ENCODE measurements around the gene EXT2.

EXT2 gene

DNA sequence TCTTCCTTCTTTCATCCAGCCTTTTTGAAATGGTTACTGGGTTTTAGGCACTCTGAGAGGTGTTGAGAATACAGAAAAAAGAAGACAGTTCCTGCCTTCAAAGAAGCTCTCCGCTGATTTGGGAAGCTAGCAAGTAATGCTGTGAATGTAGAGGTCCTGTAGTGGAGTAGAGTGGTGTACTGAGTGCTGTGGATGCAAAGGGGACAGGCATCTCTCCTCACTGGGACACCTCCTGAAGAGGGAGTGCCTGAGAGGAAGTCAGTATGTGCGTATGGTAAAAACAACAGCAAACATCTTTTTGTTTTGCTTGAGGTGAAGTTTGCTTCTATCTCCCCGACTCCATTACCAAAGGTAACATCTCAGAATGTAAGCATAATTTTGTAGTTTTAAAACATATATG is 77.5 kb downstream of the EXT2 start:
- no peak for FAIRE-seq

DNA sequence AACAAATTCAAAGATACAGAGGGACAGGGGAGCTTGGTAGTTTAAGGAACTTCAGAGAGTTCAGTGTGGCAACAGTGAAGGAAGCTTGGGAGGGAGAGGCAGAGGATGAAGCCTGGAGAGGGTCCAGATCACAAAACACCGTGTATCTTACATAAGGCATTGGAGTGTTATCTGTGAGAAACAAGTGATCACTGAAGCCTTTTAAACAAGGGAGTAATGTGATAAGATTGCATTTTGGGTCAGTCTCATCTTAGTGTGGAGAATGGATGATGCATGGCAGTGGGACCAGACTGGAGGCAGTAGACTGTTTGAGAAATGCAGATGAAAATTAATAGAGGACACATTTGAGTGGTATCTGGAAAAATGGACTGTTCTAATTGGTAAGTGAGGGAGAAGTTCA is 79.4 kb downstream of the EXT2 start:
- FAIRE-seq, result no peak

DNA sequence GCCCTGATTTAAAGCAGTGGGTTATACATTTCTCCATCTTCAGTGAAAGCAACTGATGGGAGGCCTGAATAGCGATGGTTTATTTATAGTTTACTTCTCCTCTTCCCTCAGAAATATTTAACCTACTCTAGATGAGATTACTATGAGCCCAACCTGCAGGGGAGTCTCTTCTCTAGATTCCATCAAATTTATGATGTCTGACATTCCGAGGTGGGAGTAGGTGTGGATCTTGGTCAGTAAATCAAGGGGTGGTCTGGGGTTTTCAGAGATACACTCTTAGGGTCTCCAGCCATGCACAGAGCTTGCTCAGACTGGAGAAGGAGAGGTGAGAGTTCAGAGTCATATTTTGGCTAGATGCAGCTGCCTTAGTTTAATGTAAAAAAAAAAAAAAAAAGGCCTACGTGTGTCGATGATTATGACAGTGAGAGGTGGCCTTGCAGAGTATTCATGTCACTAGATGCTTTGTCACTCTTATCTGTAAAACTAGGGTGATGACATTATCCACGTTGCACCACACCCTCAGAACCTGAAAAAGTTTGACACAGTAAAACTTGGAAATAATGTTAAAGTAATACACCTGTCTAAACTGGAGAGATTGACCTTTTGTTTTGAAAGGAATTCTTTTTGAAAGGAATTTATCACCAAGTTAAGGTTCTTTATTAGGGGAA is 81.2 kb downstream of the EXT2 start:
- no peak for FAIRE-seq

DNA sequence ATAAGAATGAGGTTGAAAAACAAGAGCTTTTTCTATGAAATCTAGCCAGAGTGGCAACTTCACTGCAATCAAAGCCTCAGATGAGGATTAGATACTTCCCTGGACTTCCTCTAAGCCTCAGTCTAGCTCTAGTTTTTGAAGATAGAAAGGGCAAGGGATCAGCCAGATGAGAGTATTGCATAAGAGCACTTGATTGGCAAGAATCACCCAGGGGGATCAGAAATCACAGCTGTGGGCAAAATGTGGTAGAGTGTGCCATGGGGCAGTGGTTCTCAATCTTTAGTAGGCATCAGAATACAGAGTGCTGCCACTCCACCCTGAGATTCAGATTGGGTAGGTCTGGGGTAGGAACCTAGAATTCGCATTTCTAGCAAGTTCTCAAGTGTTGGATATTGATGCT is 82.4 kb downstream of the EXT2 start:
- no peak for FAIRE-seq

DNA sequence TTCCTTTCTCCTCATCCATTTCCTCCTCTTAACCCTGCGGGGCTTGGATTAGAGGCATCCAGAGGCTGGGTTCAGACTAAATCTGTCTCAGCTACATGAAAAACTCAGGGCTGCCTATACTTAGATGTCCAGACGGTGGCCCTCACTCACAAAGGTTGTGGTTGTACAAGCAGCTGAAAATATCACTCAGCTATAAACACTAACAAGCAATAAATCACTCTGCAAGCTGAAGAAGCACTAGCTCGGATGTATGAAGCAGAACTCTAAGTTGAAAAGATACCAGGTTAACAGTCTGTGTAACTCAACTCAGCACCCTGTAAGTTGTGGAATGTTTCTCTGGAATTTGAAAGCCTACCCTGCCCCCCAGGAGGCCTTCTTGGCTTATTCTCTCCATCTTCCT is 82.9 kb downstream of the EXT2 start:
- FAIRE-seq, result no peak

DNA sequence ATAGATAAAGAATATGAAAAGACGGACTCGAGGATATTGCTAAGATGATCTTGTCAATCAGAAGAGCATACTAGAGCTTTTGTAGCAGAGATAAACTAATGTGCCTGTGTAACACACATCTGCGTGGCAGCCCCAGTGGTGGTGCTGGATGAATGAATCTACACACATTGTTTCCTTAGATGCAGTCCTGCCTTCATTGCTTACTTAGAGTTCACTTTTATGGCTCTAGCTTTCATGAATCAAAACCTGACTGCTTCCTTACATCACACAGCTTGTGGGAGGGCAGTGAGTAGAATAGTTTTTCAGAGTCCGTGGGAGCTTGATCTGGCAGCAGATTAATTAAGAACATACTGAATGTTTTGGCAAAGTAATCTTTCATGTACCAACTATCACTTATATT is 83.7 kb downstream of the EXT2 start:
- no peak for FAIRE-seq

DNA sequence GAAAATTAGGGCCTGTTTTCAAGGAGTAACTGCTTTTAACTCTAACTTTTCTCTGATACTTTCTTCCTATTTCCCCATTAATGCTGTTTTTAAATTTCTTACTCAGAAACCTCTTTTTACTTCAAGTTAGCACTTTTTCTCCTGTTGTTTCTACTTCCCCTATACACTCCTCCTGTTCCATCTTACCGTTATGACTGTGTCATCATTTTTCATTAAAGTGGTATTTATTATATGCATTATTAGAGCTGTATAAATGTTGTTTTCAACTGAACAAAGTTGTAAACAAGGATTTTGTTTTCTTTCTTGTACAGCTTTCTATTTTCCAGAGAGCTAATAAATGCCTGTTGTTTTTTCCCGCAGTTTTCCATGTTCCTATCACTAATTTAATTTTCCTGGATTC is 84.6 kb downstream of the EXT2 start:
- no peak for FAIRE-seq

DNA sequence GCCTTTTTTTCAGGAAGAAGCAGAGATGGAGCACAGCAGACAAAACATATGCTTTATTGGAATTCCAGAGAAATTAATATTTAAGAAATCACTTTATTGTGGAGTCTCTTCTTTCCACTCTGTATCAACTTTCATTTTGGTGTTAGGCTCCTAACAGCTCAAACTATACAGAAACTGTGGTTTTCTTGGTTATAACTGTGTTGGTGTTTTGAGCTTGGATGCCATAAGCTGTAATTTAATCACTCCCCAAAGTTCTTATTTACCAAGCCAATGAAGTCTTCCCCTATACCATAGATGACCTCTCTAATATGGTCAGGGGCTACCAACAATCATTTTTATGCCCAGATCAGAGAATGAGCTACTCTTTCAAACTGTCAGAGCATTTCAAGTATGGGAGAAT is 90.0 kb downstream of the EXT2 start:
- no peak for FAIRE-seq

DNA sequence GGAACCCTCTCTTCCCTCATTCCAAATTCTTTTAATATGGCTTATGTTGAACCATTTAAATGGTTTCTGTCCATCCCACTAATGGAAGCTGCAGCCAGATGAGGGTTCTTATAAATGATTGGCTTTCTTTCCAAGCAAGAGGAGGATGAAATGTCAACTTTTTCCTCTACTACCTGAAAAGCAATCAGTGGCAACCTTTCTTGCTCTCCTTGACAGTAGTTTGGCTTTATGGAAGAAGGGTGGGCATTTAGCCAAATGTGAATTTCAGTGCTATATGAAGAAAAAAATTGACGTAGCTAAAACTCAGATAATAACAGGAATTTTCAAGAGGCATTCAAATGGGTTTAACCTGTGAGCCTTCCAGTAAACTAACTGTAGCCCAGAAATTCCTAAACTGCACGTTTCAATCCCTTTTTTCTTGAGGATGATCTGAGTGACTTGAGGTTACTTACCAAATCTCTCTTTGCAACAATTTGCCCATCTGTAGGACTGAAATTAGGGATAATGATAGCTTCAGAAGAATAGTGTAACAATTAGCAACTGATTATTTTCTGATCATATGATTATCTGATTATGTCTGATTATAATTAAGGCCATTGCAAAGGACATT is 90.9 kb downstream of the EXT2 start:
- FAIRE-seq, result no peak

DNA sequence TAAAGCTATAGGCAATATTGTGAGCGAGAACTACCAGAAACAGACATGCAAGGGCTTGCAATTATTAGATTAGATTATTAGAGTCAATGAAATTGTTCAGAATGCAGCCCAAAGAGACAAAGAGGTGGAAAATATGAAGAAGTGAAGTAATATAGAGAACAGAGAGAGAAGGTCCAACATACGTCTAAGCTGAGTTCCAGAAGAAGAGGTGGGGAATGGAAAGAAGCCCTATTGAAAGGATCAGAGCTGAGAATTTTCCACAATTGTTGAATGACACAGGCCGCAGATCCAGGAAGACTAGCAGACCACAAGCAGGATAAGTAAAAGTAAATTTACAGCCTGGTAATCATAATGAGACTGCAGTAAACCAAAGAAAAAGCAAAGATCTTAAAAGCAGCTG is 93.2 kb downstream of the EXT2 start:
- FAIRE-seq, result no peak

DNA sequence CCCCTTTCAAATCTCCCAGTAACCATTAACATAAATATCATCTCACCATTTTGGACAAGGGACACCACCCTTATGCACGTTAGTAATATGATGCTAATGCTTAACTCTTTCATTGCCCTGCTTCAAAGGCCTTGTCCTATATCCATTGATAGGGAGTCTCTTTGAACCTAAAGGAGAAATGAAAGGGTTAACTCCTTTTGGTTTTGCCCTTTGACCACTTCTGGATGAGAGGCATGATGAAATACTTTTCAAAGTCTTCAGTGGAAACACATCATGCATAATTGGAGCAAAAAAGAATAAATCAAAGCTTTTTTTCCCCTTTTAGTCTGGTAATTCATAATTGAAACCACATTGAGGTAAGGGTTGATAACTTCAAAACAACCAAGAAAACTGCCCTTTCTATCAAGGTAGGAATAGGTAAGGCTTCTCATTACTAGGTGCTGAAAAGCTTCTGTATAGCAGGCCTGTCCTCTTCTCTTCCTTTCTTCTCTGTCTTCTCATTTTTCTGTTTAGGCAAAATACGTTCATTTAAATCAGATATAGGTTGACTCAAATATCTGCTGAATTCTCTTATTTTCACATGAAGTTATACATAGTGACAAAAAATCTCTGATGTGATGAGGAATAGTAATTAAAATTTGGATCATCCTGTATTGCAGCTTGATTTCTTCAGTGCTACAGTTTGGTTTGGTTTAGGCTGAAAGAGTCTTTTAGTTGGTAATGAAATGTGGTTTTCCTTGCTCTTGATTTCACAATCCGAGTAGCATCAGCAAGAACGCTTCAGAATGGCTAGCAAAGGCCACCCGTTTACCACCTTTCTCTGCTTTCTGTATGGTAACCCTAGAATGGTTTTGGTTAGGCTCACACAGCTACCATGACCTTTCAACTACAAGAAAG is 94.8 kb downstream of the EXT2 start:
- FAIRE-seq, result no peak

DNA sequence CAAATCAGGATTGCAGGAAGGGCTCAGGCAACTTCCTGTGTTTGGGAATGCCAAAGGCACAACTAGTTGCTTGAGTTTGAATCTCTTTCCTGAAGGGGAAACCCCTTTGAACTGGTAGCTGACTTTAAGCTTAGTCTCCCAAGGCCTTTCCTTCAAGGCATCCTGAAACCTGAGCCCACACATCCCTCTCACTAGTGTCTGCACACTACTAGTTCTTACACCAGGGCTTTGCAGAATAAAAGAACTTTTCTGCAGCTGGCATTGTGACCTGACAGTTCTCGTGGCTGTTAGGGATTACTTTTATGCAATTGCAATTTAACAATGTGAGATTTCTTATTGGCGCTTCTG is 95.4 kb downstream of the EXT2 start:
- FAIRE-seq, result no peak

DNA sequence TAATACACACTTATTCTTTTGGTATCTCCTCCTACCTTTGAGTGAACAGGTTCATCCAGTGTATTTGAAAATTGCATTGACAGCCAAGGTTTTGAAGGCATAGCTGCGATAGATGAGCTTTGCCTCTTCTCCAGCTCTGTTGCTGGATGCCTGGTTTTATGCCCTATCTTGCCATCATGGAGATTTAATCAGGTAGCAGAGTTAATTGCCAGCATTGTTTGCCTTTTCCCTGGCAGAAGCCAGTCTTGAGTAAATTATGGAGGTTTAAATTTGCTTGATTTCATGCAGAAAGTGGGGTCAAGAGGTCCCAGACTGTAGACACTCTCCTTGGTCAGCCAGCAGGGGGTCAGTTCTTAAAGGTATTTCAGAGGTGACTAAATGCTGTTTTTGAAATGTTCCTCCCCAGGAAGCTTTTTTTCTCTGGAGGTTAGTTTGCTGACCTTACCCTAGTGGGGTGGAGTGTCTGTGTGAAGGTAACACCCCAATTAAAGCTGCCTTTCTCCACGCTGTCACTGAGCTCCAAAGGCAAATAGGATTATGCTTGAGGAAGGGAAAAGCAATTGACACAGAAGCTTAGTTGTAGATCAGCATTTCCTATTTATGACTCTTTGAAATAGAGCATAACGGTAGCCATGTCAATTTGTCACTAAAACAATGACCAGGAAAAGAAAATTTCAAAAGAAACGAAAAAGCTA is 96.0 kb downstream of the EXT2 start:
- no peak for FAIRE-seq

DNA sequence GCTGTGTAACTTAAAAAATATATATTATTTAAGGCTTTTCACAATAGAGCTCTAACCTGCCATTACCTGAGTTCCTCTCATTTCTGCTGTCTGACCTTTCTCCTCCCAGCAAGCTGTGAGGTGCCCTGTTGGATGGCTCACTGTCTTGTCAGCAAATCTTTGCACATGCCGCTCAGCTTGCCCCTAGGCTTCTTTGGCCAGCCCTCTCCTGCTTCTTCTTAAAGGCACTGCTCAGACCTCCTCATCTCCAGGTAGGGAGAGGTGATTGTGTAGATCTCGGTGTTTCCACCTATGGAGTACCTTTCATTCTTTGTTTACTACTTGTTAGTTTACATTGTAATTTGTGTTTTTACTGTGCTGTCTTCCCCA is 96.5 kb downstream of the EXT2 start:
- no peak for FAIRE-seq

DNA sequence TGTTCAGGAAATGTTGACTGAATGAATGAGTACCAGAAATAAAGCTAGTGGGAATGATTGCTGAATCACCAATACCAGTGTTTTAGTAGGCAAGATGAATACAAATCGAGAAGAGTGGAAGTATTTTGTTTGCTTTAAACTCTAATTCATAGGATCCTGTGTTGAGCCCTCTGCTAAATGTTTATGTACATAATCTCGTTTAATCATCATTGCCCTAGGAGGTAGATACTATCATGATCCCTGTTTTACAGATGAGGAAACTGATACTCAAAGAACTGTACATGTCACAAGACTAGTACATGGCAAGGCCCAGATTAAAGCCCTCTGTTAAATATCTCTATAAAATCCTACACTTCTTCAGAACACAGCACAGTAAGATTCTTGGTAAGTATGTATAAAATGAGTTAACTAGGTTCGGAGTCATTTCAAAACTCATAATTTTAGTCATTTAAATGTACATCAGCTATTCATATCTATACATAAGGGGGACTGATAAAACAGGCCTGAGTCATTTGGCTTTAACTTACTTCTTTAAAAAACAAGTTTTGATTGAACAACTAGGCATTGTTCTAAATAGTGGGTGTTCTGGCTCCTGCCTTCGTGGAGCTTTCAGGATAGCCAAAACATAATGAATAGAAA is 97.1 kb downstream of the EXT2 start:
- no peak for FAIRE-seq

DNA sequence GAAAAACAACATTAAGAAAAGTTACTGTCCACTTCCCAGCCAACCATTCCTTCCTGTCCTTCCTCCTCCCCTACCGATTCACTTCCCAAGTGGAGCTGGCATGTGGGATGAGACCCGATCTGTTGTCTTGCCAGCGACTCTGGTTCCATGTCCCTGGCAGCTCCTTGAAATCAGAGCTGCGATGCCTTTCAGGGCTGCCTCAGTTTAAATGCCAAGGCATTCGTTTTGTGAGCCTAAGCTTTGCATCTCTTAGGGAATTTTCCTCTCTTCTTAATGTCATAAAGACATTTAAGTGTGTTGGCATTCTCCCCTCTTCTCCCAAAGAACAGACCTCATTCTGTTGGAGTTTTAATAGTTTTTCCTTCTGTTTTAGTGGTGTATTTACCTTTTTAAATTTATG is 98.4 kb downstream of the EXT2 start:
- no peak for FAIRE-seq

DNA sequence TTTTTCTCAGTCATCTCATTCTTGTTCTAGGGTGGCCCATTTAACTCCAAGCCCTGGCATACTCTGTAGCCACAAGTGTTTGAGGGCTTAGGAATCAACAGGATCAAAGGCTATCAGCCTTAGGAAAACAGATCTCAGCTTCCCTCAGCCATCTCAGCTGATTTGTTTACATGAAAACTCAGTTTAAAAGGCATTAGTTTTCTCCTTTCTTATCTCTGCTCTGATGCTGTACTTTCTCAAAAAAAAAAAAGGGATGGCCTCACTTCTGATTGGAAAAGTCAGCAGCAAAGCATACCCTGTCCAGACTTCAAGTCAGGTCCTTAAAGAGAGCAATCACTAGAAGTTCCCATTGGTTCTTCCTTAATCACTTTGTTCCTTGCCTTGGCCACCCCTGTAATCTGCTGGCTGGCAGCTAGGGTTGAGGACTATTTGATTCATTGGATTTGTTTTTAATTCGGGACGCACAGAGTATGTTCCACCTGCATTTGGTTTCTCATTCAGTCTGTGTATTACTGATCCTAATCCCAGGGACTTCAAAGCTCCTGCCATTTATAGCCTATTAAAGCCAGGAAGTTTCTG is 102.8 kb downstream of the EXT2 start:
- FAIRE-seq, result no peak

DNA sequence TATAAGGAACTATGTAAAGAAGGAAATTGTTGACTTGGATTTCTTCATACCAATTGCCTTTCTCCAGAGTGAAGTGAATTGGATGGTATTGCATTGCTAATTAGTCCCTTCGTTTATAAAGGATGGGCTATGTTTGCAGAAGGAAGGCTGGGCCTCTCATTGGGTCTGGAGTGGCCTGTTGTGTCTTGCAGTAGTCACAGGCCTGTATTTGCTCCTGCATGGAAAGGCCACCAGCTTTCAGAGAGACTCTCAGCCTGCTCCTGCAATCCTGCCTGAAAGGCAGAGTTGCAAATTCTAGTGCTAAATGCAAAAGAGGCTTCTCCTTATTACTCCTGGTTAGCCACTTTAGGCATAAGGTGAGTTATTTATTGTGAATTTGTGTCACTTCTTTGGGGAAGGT is 103.8 kb downstream of the EXT2 start:
- no peak for FAIRE-seq

DNA sequence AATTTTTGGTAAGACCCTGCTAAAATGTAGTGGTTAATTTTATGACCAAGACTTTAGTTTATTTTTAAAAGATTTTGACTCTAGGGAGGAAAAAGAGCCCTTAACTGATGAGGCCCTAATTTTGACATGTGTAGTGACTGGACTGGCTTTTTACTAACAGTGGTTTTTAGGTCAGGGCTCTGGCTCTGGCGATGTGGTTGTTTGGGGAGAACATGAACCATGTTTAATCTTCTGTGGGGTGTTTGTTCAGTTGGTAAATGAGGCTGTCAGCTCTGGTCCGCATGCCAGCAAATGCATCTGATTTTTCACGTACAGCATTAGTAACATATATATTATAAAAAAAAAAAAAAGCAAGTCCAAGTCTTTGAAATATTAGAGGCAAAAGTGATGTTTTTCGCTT is 104.3 kb downstream of the EXT2 start:
- FAIRE-seq, result no peak

DNA sequence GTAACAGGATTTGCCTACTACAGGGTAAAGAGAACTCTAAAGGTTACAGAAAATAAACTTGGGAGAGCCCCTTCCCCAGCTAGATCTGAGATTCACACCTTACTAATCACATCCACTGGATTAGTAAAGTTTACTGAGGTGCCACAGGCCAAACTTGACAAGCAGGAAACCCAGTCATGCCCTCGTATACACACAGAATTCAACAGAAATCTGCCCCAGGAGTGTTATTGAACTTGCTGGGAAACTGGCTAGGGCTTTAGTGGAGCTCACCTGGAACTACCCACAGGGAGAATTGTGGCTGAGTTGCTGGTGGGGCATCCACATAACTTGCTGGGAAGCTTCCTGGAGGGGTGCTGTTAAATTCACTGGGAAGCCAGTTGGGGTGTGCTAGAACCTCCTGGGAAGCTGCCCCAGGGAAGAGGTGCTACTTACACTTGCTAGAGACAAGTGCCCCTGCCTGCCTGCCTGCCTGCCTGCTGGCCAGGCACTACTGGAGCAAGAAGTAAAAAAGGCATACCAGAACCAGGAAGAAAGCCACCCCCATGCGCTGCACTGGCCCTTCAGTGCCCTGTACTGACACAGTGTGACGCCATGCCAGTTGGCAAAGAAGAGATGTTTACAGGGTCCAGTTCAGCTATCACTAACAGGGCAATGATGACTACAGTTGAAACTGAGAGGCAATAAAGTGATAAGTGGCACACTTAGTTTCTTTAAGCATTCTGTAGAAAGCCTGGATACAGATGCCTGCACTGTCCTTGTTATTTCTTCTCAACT is 108.0 kb downstream of the EXT2 start:
- no peak for FAIRE-seq

DNA sequence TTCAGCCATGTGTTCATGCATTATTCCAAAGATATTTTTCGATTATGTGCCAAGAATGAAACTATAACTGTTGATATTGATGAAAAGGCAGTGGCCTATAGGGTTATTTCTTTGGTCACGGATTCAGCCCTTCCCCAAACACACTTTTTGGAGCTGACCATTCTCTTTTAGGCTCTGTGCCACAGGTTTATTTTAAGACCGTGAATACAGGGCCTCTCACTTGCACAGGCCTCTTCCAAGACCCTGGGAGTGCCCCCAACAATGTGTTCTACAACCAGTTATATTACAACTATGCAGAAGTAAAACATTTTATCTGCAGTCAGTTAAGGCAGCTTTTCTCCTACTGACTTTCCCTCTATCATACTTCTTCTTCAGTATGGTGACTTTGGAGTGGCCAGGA is 109.9 kb downstream of the EXT2 start:
- FAIRE-seq, result no peak

DNA sequence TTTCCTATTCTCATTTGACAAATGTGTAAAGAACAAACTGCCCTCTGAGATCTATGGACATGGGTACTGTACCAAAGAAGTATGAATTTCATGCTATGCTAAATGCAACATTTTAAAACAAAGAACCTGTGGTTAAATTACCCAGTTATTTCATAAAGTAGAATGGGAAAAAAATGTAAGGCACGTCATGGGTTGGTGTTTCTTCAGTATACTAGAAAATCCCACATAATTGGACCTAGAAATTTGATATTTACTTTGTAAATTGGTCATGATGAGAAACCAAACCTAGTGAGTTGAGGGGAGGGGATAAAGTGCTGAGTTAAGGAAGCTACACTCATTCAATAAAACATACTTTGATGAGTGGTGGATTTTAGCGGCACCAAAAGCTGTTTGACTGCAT is 110.4 kb downstream of the EXT2 start:
- FAIRE-seq, result no peak

Measured in colon (tissue), 2 donors.